DOHH2 (cell line): ENCODE data around the gene TNFSF15.
"Not testable (repeated sequence)": the region's sequence is repeated elsewhere in the genome, so short reads cannot be mapped to it uniquely, and the experiment has no call there.

ENCODE experiments used
- CTCF ChIP-seq: fragments of 200-600 bp; sonication (generic); IDR thresholded peaks from one replicate; pipeline ENCODE4 v1.5.1; 2014; ENCODE audit warnings: antibody characterized with exemption, mild to moderate bottlenecking, low read depth, low read length; ENCODE audit not compliant: poor library complexity, severe bottlenecking
- EZH2phosphoT487 ChIP-seq: fragments of 200-600 bp; sonication (generic); IDR thresholded peaks from 2 replicates; pipeline ENCODE4 v1.6.1; 2017; ENCODE audit warnings: borderline replicate concordance, mild to moderate bottlenecking, antibody characterized with exemption, low read length, moderate library complexity, mixed read lengths

- not testable (repeated sequence) for TF ChIP-seq CTCF, EZH2phosphoT487
Observed at GRCh38 chr9:114735139-114735538, 70.7 kb downstream of the TNFSF15 start.
